SK-N-SH (cell line): ENCODE results near the gene SLC13A4. TPM values are rescaled to one million over a fixed set of nuclear protein-coding genes. Genes with fewer than 3 reads are reported as not detected.

ENCODE experiments used
- CTCF ChIA-PET: fragments of 300-600, 350-600 bp; formaldehyde crosslinking; extraction: SDS; loops from one replicate; lab custom pipeline; 2021; lab: Yijun Ruan, JAX
- POLR2A ChIA-PET: fragments of 350-600 bp; sonication (Branson Sonifier 250); formaldehyde crosslinking; extraction: SDS; loops from one replicate; lab custom pipeline; 2020; ENCODE audit warnings: antibody characterized with exemption, inconsistent platforms; lab: Yijun Ruan, JAX
- DNase-seq: peaks from one replicate; pipeline ENCODE4 v3.0.0; 2012
- H2AFZ ChIP-seq: fragments of 200-600 bp; sonication (generic); 2 replicates; pipeline ENCODE4 v1.8.1; 2016; ENCODE audit warnings: antibody characterized with exemption, mild to moderate bottlenecking, low read depth
- H3F3A ChIP-seq: fragments of 200-600 bp; sonication (generic); replicated peaks from 2 replicates; pipeline ENCODE3; 2016; ENCODE audit warnings: antibody characterized with exemption, mild to moderate bottlenecking; ENCODE audit not compliant: insufficient read depth
- H3K27ac ChIP-seq, 2 experiments: fragments of 200-500 bp in 1 of 2; fragments of 200-600 bp in 1 of 2; sonication (Bioruptor generic) in 1 of 2; sonication (generic), shearing (Covaris generic) in 1 of 2; 2 replicates each; pipeline versions ENCODE4 v1.5.1 to v1.6.1; 2014 to 2016; ENCODE audit warnings: low read depth in 2 of 2, inconsistent platforms in 1 of 2, low read length in 1 of 2, mild to moderate bottlenecking in 1 of 2, mixed read lengths in 1 of 2
- H3K27me3 ChIP-seq: fragments of 200-600 bp; sonication (generic), shearing (Covaris generic); 2 replicates; pipeline ENCODE4 v1.6.1; 2016; ENCODE audit warnings: mixed run types; ENCODE audit not compliant: insufficient read depth
- H3K36me3 ChIP-seq, 2 experiments: fragments of 200-500 bp in 1 of 2; fragments of 200-600 bp in 1 of 2; sonication (Bioruptor generic) in 1 of 2; sonication (generic) in 1 of 2; replicated peaks in 1 of 2; 2 replicates each; pipeline versions ENCODE3 to v1.5.1; 2014 to 2016; ENCODE audit warnings: low read length in 1 of 2, mild to moderate bottlenecking in 1 of 2; ENCODE audit not compliant: insufficient read depth in 2 of 2, control insufficient read depth in 1 of 2
- H3K4me1 ChIP-seq, 2 experiments: fragments of 200-500 bp in 1 of 2; fragments of 200-600 bp in 1 of 2; sonication (Bioruptor generic) in 1 of 2; sonication (generic), shearing (Covaris generic) in 1 of 2; 2 replicates each; pipeline versions ENCODE4 v1.5.1 to v1.6.1; 2014 to 2016; ENCODE audit warnings: low read depth in 1 of 2, low read length in 1 of 2, mixed run types in 1 of 2; ENCODE audit not compliant: insufficient read depth in 2 of 2, control insufficient read depth in 1 of 2
- H3K4me2 ChIP-seq: fragments of 200-600 bp; sonication (generic), shearing (Covaris generic); 2 replicates; pipeline ENCODE4 v1.6.1; 2017; ENCODE audit warnings: mixed run types
- H3K4me3 ChIP-seq, 2 experiments: fragments of 200-500 bp in 1 of 2; fragments of 200-600 bp in 1 of 2; sonication (Bioruptor generic) in 1 of 2; sonication (generic), shearing (Covaris generic) in 1 of 2; 2 replicates each; pipeline versions ENCODE4 v1.5.1 to v1.8.1; 2014 to 2016; ENCODE audit warnings: low read depth in 2 of 2, inconsistent platforms in 1 of 2, low read length in 1 of 2, mild to moderate bottlenecking in 1 of 2, mixed read lengths in 1 of 2, moderate library complexity in 1 of 2
- H3K79me2 ChIP-seq: fragments of 200-600 bp; sonication (generic); 2 replicates; pipeline ENCODE4 v1.8.1; 2017; ENCODE audit warnings: mild to moderate bottlenecking; ENCODE audit not compliant: insufficient read depth
- H3K9ac ChIP-seq: fragments of 200-600 bp; sonication (generic); 2 replicates; pipeline ENCODE4 v1.6.1; 2017; ENCODE audit warnings: mixed run types
- H3K9me2 ChIP-seq: fragments of 200-600 bp; sonication (generic); 2 replicates; pipeline ENCODE4 v1.6.1; 2017; ENCODE audit warnings: mixed run types
- H3K9me3 ChIP-seq: fragments of 200-600 bp; sonication (generic); 2 replicates; pipeline ENCODE4 v1.6.1; 2017; ENCODE audit warnings: mixed run types, mild to moderate bottlenecking, moderate library complexity
- H4K20me1 ChIP-seq: fragments of 200-600 bp; sonication (generic); 2 replicates; pipeline ENCODE4 v1.6.1; 2017; ENCODE audit warnings: mild to moderate bottlenecking, mixed run types; ENCODE audit not compliant: insufficient read depth
- CHD2 ChIP-seq: fragments of 150-350 bp; IDR thresholded peaks from 2 replicates; pipeline ENCODE4 v1.6.1; 2018; ENCODE audit warnings: low read length; ENCODE audit not compliant: partially characterized antibody
- ELF1 ChIP-seq: IDR thresholded peaks from 2 replicates; pipeline ENCODE4 v1.4.0; 2012
- EP300 ChIP-seq, 2 experiments: IDR thresholded peaks; 2 replicates each; pipeline versions ENCODE4 v1.4.0 to v1.6.1; 2012; ENCODE audit warnings: borderline replicate concordance in 1 of 2, low read depth in 1 of 2, low read length in 1 of 2
- EZH2phosphoT487 ChIP-seq: fragments of 200-600 bp; sonication (generic); IDR thresholded peaks from 2 replicates; pipeline ENCODE4 v1.6.1; 2017; ENCODE audit warnings: low read depth, mixed run types, mild to moderate bottlenecking, antibody characterized with exemption, moderate library complexity, borderline replicate concordance
- FOSL2 ChIP-seq: IDR thresholded peaks from 2 replicates; pipeline ENCODE4 v1.4.0; 2012; ENCODE audit warnings: low read depth, mild to moderate bottlenecking, moderate library complexity, borderline replicate concordance
- FOXJ3 ChIP-seq: sonication (generic); formaldehyde crosslinking; IDR thresholded peaks from 2 replicates; pipeline ENCODE4 v1.5.1; 2020; ENCODE audit warnings: mild to moderate bottlenecking, missing genetic modification reagents
- NFIC ChIP-seq: IDR thresholded peaks from 2 replicates; pipeline ENCODE4 v1.4.0; 2012; ENCODE audit warnings: borderline replicate concordance
- POLR2AphosphoS5 ChIP-seq: IDR thresholded peaks from 2 replicates; pipeline ENCODE4 v1.6.1; 2012; ENCODE audit warnings: low read depth, low read length
- RXRA ChIP-seq: IDR thresholded peaks from 2 replicates; pipeline ENCODE4 v1.4.0; 2012; ENCODE audit warnings: low read depth, mild to moderate bottlenecking, borderline replicate concordance
- SIN3A ChIP-seq: IDR thresholded peaks from 2 replicates; pipeline ENCODE4 v1.6.1; 2012; ENCODE audit warnings: low read depth, mild to moderate bottlenecking, low read length, moderate library complexity, borderline replicate concordance
- SMC3 ChIP-seq: IDR thresholded peaks from 2 replicates; pipeline ENCODE4 v1.6.1; 2012; ENCODE audit warnings: low read depth, low read length, improper control_type of control experiment
- TCF12 ChIP-seq: IDR thresholded peaks from 2 replicates; pipeline ENCODE4 v1.4.0; 2012
- TEAD4 ChIP-seq: IDR thresholded peaks from 2 replicates; pipeline ENCODE4 v1.4.0; 2012; ENCODE audit warnings: mild to moderate bottlenecking, borderline replicate concordance; ENCODE audit not compliant: insufficient read depth
- USF1 ChIP-seq: IDR thresholded peaks from 2 replicates; pipeline ENCODE4 v1.4.0; 2012; ENCODE audit warnings: low read depth, borderline replicate concordance
- ZBTB33 ChIP-seq: IDR thresholded peaks from 2 replicates; pipeline ENCODE4 v1.4.0; 2012; ENCODE audit warnings: low read depth, borderline replicate concordance
- WGBS: methylation state at CpG from one replicate; pipeline ENCODE4 v1.1.6; 2017; ENCODE audit warnings: low lambda C conversion rate; 5-methylcytosine and 5-hydroxymethylcytosine counted together
- polyA plus RNA-seq, 3 experiments: library from polyadenylated mRNA; depleted of rRNA; stranded (reverse); fragments of >200 nt; gene quantifications; 2 replicates each; pipeline ENCODE4 v1.2.3, GENCODE V29; 2012
- TF ChIP-seq, protein P1 (sequence below): fragments of 200-600 bp; sonication (generic); IDR thresholded peaks from 2 replicates; pipeline ENCODE4 v1.6.1; 2017; ENCODE audit warnings: antibody characterized with exemption, mild to moderate bottlenecking, moderate library complexity
- TF ChIP-seq, protein P2 (sequence below): IDR thresholded peaks from 2 replicates; pipeline ENCODE4; 2012

SLC13A4 gene
- polyA plus RNA-seq, 1 of the 3 experiments (the other 2 are of a cell fraction) = 0.30 TPM

- ChIA-PET POLR2A (interaction anchor here (0.5 kb wide), 1 partner anchor 84 kb away, joined by 3 read pairs; no protein-coding TSS in a partner anchor), CTCF (interaction anchor here (0.8 to 1.2 kb wide), 2 partner anchors 11 to 86 kb away, joined by 4 read pairs; no protein-coding TSS in a partner anchor)
- no peak for DNase-seq
- Histone ChIP-seq H3K9ac (no peak overlapping the region), H3K4me3 (no peak overlapping the region), H3K27me3 (no peaks in the 10 kb centered on the region), H3K79me2 (no peaks in the 10 kb centered on the region), H3K9me2 (no peaks in the 10 kb centered on the region), H3K4me2 (peak overlapping the region; percentile 14; the same call in 1 of the 2 replicates), H3K9me3 (no peaks in the 10 kb centered on the region), H3K27ac (peak overlapping the region; percentile 22 to 60; a peak in 2 of 4 replicates), H3F3A (peaks cover 10% of the 10 kb centered on the region), H4K20me1 (no peaks in the 10 kb centered on the region), H2AFZ (peak overlapping the region; percentile 66), H3K4me1 (peaks cover 9 to 14% of the 10 kb centered on the region in 2 experiments; a peak in 2 of 4 replicates), H3K36me3 (no peaks in the 10 kb centered on the region)
- 76% methylated on average over 5 of the region's 5 CpGs for WGBS
- no peak for TF ChIP-seq FOXJ3 (CRISPR knock-in tag)
- TF ChIP-seq NFIC = no peak
- TF ChIP-seq FOSL2 = no peak
- TF ChIP-seq, protein P1, sequence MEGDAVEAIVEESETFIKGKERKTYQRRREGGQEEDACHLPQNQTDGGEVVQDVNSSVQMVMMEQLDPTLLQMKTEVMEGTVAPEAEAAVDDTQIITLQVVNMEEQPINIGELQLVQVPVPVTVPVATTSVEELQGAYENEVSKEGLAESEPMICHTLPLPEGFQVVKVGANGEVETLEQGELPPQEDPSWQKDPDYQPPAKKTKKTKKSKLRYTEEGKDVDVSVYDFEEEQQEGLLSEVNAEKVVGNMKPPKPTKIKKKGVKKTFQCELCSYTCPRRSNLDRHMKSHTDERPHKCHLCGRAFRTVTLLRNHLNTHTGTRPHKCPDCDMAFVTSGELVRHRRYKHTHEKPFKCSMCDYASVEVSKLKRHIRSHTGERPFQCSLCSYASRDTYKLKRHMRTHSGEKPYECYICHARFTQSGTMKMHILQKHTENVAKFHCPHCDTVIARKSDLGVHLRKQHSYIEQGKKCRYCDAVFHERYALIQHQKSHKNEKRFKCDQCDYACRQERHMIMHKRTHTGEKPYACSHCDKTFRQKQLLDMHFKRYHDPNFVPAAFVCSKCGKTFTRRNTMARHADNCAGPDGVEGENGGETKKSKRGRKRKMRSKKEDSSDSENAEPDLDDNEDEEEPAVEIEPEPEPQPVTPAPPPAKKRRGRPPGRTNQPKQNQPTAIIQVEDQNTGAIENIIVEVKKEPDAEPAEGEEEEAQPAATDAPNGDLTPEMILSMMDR = no peak
- TF ChIP-seq SIN3A = no peak
- TF ChIP-seq TCF12 = no peak
- no peak for TF ChIP-seq ZBTB33
- no peak for TF ChIP-seq CHD2
- no peak for TF ChIP-seq EP300 (IDR thresholded peaks at IDR 0.05; ENCODE audit: borderline replicate concordance in 1 of 2, low read depth in 1 of 2, low read length in 1 of 2)
- TF ChIP-seq SMC3 = no peak
These were observed 30.5 kb upstream of the SLC13A4 start for GRCh38 chr7:135758531-135758932.

DNA sequence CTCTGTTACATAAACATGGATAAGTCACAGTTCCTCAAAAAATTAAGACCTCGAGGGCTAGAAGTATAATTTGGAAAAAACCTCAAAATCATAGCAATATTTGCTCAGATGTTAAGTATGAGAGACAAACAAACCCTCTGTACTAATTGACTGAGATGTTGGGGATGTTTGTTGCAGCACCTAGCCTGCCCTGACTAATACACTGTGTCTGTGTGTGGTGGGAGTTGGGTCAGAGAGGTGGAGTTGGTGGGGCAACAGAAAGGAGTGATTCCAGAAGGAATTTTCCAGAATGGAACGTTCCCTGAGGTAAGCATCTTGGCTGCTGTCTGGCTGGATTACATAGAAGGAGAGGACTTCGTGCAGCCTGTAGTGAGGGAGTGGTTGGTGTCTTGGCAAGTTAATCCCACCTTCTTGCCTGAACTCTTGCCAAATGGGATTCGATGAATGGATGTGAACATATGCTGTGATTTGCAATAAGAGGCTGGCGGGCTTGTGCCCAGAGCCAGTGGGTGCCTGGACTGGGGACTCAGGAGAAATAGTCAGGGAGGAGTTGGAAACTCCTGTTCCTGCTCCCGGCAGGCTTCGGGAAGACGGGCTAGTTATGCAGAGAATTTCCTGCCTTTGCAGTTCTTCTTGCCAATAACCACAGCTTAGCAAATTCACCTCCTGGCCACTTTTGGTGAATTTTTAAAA lies 29.9 kb upstream of the SLC13A4 start:
- ChIA-PET CTCF (interaction anchor here (0.8 to 1.2 kb wide), 3 partner anchors 11 to 85 kb away, joined by 3 to 4 read pairs (median 4); no protein-coding TSS in a partner anchor), POLR2A (interaction anchor here (0.5 kb wide), 1 partner anchor 85 kb away, joined by 3 read pairs; no protein-coding TSS in a partner anchor)
- no peaks in the 10 kb centered on the region for H3K36me3 ChIP-seq
- H3K4me1 ChIP-seq = peaks cover 9 to 13% of the 10 kb centered on the region in 2 experiments; a peak in 2 of 4 replicates
- no peaks in the 10 kb centered on the region for H3K27me3 ChIP-seq
- H3K9ac ChIP-seq = no peak overlapping the region
- WGBS = 54% methylated on average over 8 of the region's 8 CpGs
- peak overlapping the region; percentile 14; the same call in 1 of the 2 replicates for H3K4me2 ChIP-seq
- no peaks in the 10 kb centered on the region for H3K9me3 ChIP-seq
- H3F3A ChIP-seq = peaks cover 3% of the 10 kb centered on the region
- H3K4me3 ChIP-seq = no peak overlapping the region
- peak overlapping the region; percentile 66 for H2AFZ ChIP-seq
- peak overlapping the region; percentile 22 to 60; a peak in 3 of 4 replicates for H3K27ac ChIP-seq
- no peaks in the 10 kb centered on the region for H3K79me2 ChIP-seq
- no peaks in the 10 kb centered on the region for H3K9me2 ChIP-seq
- DNase-seq = no peak
- no peaks in the 10 kb centered on the region for H4K20me1 ChIP-seq
- TF ChIP-seq, protein P1 = no peak
- TF ChIP-seq RXRA (no peak), TEAD4 (no peak), POLR2AphosphoS5 (no peak), ELF1 (no peak), USF1 (no peak), SIN3A (no peak), SMC3 (no peak), EZH2phosphoT487 (no peak)
- TF ChIP-seq, protein P2, sequence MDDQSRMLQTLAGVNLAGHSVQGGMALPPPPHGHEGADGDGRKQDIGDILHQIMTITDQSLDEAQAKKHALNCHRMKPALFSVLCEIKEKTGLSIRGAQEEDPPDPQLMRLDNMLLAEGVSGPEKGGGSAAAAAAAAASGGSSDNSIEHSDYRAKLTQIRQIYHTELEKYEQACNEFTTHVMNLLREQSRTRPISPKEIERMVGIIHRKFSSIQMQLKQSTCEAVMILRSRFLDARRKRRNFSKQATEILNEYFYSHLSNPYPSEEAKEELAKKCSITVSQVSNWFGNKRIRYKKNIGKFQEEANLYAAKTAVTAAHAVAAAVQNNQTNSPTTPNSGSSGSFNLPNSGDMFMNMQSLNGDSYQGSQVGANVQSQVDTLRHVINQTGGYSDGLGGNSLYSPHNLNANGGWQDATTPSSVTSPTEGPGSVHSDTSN = no peak
